LNCAP (cell line): ENCODE results near the gene RASL11B.

Experiments used
- TF ChIP-seq, protein P1 (sequence below): fragments of 450-650 bp; IDR thresholded peaks from 2 replicates; pipeline ENCODE4 v1.5.1; 2017; ENCODE audit warnings: mild to moderate bottlenecking

RASL11B gene

DNA sequence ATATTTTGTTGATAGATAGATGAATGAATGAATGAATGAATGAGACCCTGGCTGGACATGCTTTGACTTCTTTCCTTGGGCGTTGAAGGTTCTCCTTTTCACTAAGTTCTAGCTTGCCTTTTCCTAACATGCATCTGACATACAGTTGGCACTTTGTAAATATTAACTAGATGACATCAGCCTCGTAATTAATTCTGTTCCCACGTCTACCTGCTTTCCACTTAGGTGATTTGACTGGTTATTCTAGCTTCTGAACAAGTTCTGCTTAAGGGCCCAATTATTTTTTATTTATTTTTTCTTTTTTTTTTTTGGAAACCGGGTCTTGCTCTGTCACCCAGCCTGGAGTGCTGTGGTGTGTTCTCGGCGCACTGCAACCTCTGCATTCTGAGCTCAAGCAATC lies 13.9 kb upstream of the RASL11B start:
- TF ChIP-seq, protein P1, sequence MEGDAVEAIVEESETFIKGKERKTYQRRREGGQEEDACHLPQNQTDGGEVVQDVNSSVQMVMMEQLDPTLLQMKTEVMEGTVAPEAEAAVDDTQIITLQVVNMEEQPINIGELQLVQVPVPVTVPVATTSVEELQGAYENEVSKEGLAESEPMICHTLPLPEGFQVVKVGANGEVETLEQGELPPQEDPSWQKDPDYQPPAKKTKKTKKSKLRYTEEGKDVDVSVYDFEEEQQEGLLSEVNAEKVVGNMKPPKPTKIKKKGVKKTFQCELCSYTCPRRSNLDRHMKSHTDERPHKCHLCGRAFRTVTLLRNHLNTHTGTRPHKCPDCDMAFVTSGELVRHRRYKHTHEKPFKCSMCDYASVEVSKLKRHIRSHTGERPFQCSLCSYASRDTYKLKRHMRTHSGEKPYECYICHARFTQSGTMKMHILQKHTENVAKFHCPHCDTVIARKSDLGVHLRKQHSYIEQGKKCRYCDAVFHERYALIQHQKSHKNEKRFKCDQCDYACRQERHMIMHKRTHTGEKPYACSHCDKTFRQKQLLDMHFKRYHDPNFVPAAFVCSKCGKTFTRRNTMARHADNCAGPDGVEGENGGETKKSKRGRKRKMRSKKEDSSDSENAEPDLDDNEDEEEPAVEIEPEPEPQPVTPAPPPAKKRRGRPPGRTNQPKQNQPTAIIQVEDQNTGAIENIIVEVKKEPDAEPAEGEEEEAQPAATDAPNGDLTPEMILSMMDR: no peak

DNA sequence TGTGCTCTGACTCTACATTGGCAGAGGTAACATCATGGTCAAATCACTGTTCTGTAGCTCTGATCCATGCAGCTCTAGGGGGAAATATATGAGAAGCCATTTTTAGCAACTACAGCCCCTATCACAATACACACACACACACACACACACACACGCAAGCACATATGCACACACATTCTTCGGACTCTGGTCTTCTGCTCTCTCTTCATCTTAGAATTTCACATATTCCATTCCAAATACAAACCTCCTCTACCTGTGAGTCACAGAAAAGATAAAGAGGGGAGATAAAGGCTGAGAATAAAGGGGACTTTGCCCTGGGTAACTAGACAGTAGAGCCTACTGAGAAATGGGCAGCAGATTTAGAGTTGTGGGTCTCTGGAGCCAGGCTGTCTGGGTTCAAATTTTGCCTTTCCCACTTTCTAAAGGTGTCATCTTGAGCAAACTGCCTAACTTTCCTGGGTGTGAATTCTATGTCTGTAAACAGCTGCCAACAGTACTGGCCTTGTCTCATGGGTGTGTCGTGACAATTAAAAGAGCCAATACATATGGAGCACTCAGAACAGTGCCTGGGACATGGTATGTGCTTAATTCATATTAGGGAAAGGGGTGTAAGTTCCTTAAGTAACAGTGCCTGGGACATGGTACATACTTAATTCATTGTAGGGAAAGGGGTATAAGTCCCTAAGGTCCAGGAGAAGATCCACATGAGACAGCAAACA lies 11.6 kb upstream of the RASL11B start:
- TF ChIP-seq, protein P1: no peak

DNA sequence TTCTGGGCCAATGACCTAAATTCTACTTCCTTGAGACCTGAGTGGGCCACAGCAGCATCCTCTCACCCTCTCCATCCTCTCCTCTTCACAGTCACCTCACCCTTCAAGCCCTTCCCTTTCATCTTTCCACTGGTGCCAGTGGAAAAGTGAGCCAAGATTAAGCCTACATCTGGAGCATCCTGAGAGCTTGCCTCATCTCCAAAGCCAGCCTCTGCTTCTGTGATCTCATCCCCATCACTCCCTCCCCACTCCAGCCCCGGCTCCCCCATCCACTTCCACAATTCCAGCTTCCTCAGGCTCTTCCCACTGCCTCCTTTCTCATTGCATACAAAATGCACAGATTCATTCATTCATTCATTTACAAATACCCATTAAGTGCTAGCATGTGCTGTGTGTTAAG lies 10.1 kb upstream of the RASL11B start:
- TF ChIP-seq, protein P1: no peak

DNA sequence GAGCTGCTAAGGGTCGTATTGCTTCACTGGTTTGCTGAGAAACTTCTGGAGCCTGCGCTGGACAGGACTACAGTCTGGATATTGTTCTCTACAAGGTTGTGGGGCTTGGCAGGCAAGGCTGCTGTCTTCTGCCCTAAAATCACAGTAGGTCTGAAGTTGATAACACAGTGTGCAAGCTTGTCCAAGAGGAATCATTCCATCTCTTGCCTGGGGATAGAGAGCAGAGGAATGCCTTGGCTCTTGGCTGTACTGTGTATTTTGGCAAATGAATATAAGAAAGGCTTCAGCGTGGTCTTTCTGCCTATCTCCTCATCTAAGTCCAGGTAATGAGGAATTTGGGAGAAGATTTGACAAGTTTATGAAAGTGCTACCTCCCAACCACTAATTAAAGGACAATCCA lies 9.4 kb upstream of the RASL11B start:
- TF ChIP-seq, protein P1: no peak

DNA sequence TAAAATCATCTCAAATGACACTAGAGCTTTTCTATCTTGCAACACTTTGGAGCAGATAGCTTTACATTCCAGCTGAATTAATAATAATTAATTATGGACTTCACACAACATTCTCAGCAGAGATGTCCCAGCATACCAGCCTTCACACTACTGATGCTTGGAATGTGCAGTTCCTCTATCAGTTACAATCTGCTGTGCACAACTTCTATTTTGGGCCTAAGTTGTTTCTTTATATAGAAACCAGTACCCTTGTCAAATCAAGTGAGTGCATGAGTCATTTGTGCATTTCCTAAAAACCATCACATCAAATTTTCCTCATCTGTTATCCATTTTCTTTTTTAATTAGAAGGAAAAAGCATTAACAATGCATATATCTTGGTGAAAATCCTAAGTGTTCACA lies 8.8 kb upstream of the RASL11B start:
- TF ChIP-seq, protein P1: no peak

DNA sequence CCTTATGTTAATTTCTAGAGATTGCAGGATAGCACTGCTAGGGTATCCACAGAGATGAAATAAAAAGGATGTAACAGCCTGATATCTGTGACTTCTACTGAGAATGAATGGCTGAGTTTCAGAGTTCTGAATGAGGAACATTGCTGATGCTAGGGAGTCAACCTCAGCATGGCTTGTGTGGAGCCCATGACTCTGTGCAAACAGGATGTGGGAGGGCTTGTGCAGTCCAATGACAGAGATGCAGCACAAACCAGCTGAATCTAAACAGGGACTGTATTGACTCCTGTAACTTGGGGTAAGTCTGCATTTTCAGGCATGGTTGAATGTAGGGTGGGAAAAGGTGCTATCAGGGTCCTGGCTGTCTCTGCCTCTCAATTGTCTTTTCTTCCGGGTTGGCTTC lies 5.3 kb upstream of the RASL11B start:
- TF ChIP-seq, protein P1: no peak

DNA sequence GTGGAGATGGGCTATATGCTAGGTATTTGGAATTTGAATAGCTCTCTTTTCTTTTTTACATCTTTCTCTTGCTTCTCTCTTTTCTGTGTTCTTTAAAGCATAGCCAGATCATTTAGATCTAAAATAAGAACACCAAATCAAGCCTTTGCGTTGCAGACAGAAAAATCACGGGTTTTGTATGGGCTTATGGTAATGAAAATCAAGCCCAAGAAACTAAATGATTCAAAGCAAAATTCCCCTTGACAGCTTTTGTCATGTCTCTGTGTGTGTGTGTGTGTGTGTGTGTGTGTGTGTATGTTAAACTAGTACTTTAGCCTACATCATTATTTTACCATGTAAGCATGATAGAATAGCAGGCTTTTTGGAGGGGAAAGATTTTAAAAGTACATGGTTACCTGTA lies 1.8 kb upstream of the RASL11B start:
- TF ChIP-seq, protein P1: no peak
